ENCODE measurements around the gene CLDN5. TPM values are rescaled to one million over a fixed set of nuclear protein-coding genes. Genes with fewer than 3 reads are reported as not detected.

The CLDN5 gene
- total RNA-seq, 1 donor from 2014 or later: 0.69 TPM

- no peaks in the 10 kb centered on the region for H3K27me3 ChIP-seq
- Mint-ChIP-seq H3K27ac (no peak overlapping the region), H3K4me1 (peaks cover 6% of the 10 kb centered on the region), H3K9me3 (no peaks in the 10 kb centered on the region), H3K36me3 (peaks cover 21% of the 10 kb centered on the region), H3K4me3 (no peak overlapping the region), H3K27me3 (ENCODE audit: insufficient read depth, low read depth) (no peaks in the 10 kb centered on the region)
- no peaks in the 10 kb centered on the region for H3F3A ChIP-seq (ENCODE audit: low read depth)
- no peak overlapping the region for H3K4me3 ChIP-seq
- H4K20me1 ChIP-seq (ENCODE audit: low read depth): peaks cover 4% of the 10 kb centered on the region
- H3K9ac ChIP-seq: no peak overlapping the region
- no peak overlapping the region for H3K4me2 ChIP-seq
- TF ChIP-seq CTCF (IDR thresholded peaks at IDR 0.05): no peak
- no peak for TF ChIP-seq EZH2 (IDR thresholded peaks at IDR 0.05)
- no peak for TF ChIP-seq EZH2phosphoT487 (IDR thresholded peaks at IDR 0.05)
- H2AFZ ChIP-seq (replicated peaks): no peak overlapping the region
- H3K9me3 ChIP-seq (ENCODE audit: low read depth): no peaks in the 10 kb centered on the region
- H3K36me3 ChIP-seq: no peaks in the 10 kb centered on the region
- no peak for DNase-seq (ENCODE audit: low spot score)
- no peaks in the 10 kb centered on the region for H3K79me2 ChIP-seq (ENCODE audit: low read depth)
- H3K4me1 ChIP-seq: no peaks in the 10 kb centered on the region
- no peak overlapping the region for H3K27ac ChIP-seq
These were observed 14.3 kb downstream of the CLDN5 start for GRCh38 chr22:19509923-19510322.

- Histone ChIP-seq H3K27ac (no peak overlapping the region), H4K20me1 (ENCODE audit: low read depth) (peaks cover 4% of the 10 kb centered on the region), H3F3A (ENCODE audit: low read depth) (no peaks in the 10 kb centered on the region), H3K4me2 (no peak overlapping the region), H3K36me3 (no peaks in the 10 kb centered on the region), H3K9me3 (ENCODE audit: low read depth) (no peaks in the 10 kb centered on the region), H3K79me2 (ENCODE audit: low read depth) (no peaks in the 10 kb centered on the region), H3K4me3 (no peak overlapping the region), H3K27me3 (no peaks in the 10 kb centered on the region), H2AFZ (replicated peaks) (no peak overlapping the region), H3K4me1 (no peaks in the 10 kb centered on the region), H3K9ac (no peak overlapping the region)
- TF ChIP-seq EZH2 (IDR thresholded peaks at IDR 0.05) (no peak), EZH2phosphoT487 (IDR thresholded peaks at IDR 0.05) (no peak), CTCF (IDR thresholded peaks at IDR 0.05) (no peak)
- Mint-ChIP-seq H3K4me1 (peaks cover 6% of the 10 kb centered on the region), H3K27ac (no peak overlapping the region), H3K36me3 (peaks cover 21% of the 10 kb centered on the region), H3K27me3 (ENCODE audit: insufficient read depth, low read depth) (no peaks in the 10 kb centered on the region), H3K4me3 (no peak overlapping the region), H3K9me3 (no peaks in the 10 kb centered on the region)
- no peak for DNase-seq (ENCODE audit: low spot score)
These were observed 15.0 kb downstream of the CLDN5 start for GRCh38 chr22:19509191-19509590.

GRCh38 chr22:19508024-19508776, 16.0 kb downstream of the CLDN5 start:
- Histone ChIP-seq H3K36me3 (no peaks in the 10 kb centered on the region), H2AFZ (replicated peaks) (no peak overlapping the region), H4K20me1 (ENCODE audit: low read depth) (peaks cover 4% of the 10 kb centered on the region), H3K27me3 (no peaks in the 10 kb centered on the region), H3K4me3 (no peak overlapping the region), H3F3A (ENCODE audit: low read depth) (peaks cover 3% of the 10 kb centered on the region), H3K79me2 (ENCODE audit: low read depth) (no peaks in the 10 kb centered on the region), H3K4me1 (no peaks in the 10 kb centered on the region), H3K9ac (no peak overlapping the region), H3K4me2 (no peak overlapping the region), H3K27ac (no peak overlapping the region), H3K9me3 (ENCODE audit: low read depth) (no peaks in the 10 kb centered on the region)
- H3K4me3 Mint-ChIP-seq: no peak overlapping the region
- H3K27ac Mint-ChIP-seq: no peak overlapping the region
- TF ChIP-seq CTCF (IDR thresholded peaks at IDR 0.05): no peak
- no peak for TF ChIP-seq EZH2phosphoT487 (IDR thresholded peaks at IDR 0.05)
- TF ChIP-seq EZH2 (IDR thresholded peaks at IDR 0.05): no peak
- H3K4me1 Mint-ChIP-seq: peaks cover 6% of the 10 kb centered on the region
- DNase-seq (ENCODE audit: low spot score): no peak
- H3K9me3 Mint-ChIP-seq: no peaks in the 10 kb centered on the region
- peaks cover 15% of the 10 kb centered on the region for H3K36me3 Mint-ChIP-seq
- H3K27me3 Mint-ChIP-seq (ENCODE audit: insufficient read depth, low read depth): no peaks in the 10 kb centered on the region

Measured in neural progenitor cell (in vitro differentiated cells).